ENCODE measurements around the gene GPR183.

DNA sequence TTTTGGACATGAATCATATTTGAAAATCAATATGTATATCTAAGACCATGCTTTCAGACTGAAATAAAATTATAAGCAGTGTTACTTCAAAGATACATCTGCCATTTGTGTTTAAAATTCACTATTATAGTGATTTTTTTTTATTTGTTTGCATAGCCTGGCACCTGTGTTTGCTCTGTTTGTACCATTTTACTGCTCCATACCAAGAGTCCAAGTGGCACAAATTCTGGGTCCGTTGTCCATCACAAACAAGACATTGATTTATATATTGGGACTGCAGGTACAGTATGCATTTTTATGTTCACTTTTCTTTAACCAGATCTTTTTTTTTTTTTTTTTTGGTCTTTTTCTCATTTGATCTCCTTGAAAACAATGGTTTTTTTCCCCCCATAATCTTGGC is 6.7 kb upstream of the GPR183 start:
- TF ChIP-seq CTCF (conservative IDR thresholded peaks at IDR 0.05 in 1 of 2, IDR thresholded peaks at IDR 0.05 in 1 of 2; ENCODE audit: extremely low read depth in 1 of 2, insufficient read depth in 1 of 2, low read depth in 1 of 2, low read length in 2 of 2), result no peak
- TF ChIP-seq EZH2 (IDR thresholded peaks at IDR 0.05; ENCODE audit: borderline replicate concordance, low read length), result no peak

All from mammary epithelial cell (primary cell).